ENCODE results near the gene CRYGD.

CRYGD gene

GRCh38 chr2:208096080-208096479, 28.2 kb downstream of the CRYGD start:
- H3K9ac ChIP-seq (ENCODE audit: low read length) = no peak overlapping the region
- H3K4me1 ChIP-seq (ENCODE audit: control insufficient read depth, insufficient read depth, low read depth, low read length) = no peaks in the 10 kb centered on the region
- peaks cover 0 to 31% of the 10 kb centered on the region in 2 experiments for H3K27me3 ChIP-seq (ENCODE audit: control insufficient read depth in 1 of 2, insufficient read depth in 1 of 2, low read length in 2 of 2)
- no peak overlapping the region for H2BK12ac ChIP-seq (ENCODE audit: low read length in 2 of 2)
- H3K18ac ChIP-seq (ENCODE audit: low read depth in 1 of 2, low read length in 2 of 2) = no peak overlapping the region
- no peak overlapping the region for H3K27ac ChIP-seq (ENCODE audit: low read length, poor library complexity, severe bottlenecking)
- H2BK15ac ChIP-seq (ENCODE audit: low read depth, poor library complexity, severe bottlenecking) = no peak overlapping the region
- H3K14ac ChIP-seq (ENCODE audit: low read length in 2 of 2) = no peak overlapping the region
- no peak overlapping the region for H4K8ac ChIP-seq (ENCODE audit: low read length)
- H3K4ac ChIP-seq (ENCODE audit: low read depth in 1 of 2, low read length in 2 of 2) = no peak overlapping the region
- H3K9me3 ChIP-seq (ENCODE audit: control insufficient read depth, low read length) = no peaks in the 10 kb centered on the region
- H2AK5ac ChIP-seq (ENCODE audit: low read length, severe bottlenecking) = no peak overlapping the region
- H3K4me2 ChIP-seq (ENCODE audit: low read length, poor library complexity, severe bottlenecking) = no peak overlapping the region
- H4K91ac ChIP-seq (ENCODE audit: low read length) = no peak overlapping the region
- no peaks in the 10 kb centered on the region for H3K79me1 ChIP-seq (replicated peaks; ENCODE audit: low read length, poor library complexity, severe bottlenecking)
- H3K4me3 ChIP-seq (ENCODE audit: insufficient read depth in 1 of 2, low read depth in 1 of 2, low read length in 2 of 2) = no peak overlapping the region
- H2AFZ ChIP-seq (ENCODE audit: low read depth, low read length) = no peak overlapping the region
- no peak overlapping the region for H2BK5ac ChIP-seq (ENCODE audit: low read depth, low read length, poor library complexity, severe bottlenecking)
- DNase-seq = no peak
- no peak overlapping the region for H2BK120ac ChIP-seq (ENCODE audit: low read depth, low read length)
- no peak overlapping the region for H3K23ac ChIP-seq (ENCODE audit: low read length in 2 of 2)
- WGBS = 87% methylated on average over 3 of the region's 3 CpGs
- H3K36me3 ChIP-seq (ENCODE audit: control insufficient read depth in 1 of 2, insufficient read depth in 2 of 2, low read depth in 1 of 2, low read length in 2 of 2) = no peaks in the 10 kb centered on the region

DNA sequence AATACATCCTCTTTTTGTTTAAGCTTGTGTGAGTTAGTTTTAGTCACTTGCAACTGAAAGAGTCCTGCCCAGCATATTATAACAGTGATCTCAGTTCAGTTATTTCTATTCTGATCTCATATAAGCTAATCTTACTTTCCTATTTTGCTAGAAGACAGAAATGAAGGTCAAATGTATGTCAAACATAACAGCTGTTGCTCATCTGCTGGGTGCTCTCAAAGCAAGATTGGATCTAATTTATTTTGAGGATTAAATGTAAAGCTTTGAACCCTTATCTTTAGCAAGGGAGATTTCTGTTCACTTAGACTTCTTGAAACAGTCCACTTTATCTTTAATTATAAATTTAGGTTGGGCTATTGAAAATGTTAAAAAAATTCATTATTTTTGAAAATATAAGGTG, 31.2 kb downstream of the CRYGD start:
- no peak overlapping the region for H2BK12ac ChIP-seq (ENCODE audit: low read length in 2 of 2)

GRCh38 chr2:208092093-208092832, 32.1 kb downstream of the CRYGD start:
- Histone ChIP-seq H3K4ac (ENCODE audit: low read depth in 1 of 2, low read length in 2 of 2) (no peak overlapping the region), H3K4me3 (ENCODE audit: insufficient read depth in 1 of 2, low read depth in 1 of 2, low read length in 2 of 2) (no peak overlapping the region), H2AFZ (ENCODE audit: low read depth, low read length) (no peak overlapping the region), H3K36me3 (ENCODE audit: control insufficient read depth in 1 of 2, insufficient read depth in 2 of 2, low read depth in 1 of 2, low read length in 2 of 2) (no peaks in the 10 kb centered on the region), H2BK15ac (ENCODE audit: low read depth, poor library complexity, severe bottlenecking) (no peak overlapping the region), H3K27me3 (ENCODE audit: control insufficient read depth in 1 of 2, insufficient read depth in 1 of 2, low read length in 2 of 2) (peaks cover 0 to 25% of the 10 kb centered on the region in 2 experiments), H2BK120ac (ENCODE audit: low read depth, low read length) (no peak overlapping the region), H4K91ac (ENCODE audit: low read length) (no peak overlapping the region), H3K4me2 (ENCODE audit: low read length, poor library complexity, severe bottlenecking) (no peak overlapping the region), H3K23ac (ENCODE audit: low read length in 2 of 2) (no peak overlapping the region), H3K9me3 (ENCODE audit: control insufficient read depth, low read length) (no peaks in the 10 kb centered on the region), H2AK5ac (ENCODE audit: low read length, severe bottlenecking) (no peak overlapping the region), H3K4me1 (ENCODE audit: control insufficient read depth, insufficient read depth, low read depth, low read length) (no peaks in the 10 kb centered on the region), H3K27ac (ENCODE audit: low read length, poor library complexity, severe bottlenecking) (no peak overlapping the region), H3K79me1 (replicated peaks; ENCODE audit: low read length, poor library complexity, severe bottlenecking) (no peaks in the 10 kb centered on the region), H2BK5ac (ENCODE audit: low read depth, low read length, poor library complexity, severe bottlenecking) (no peak overlapping the region), H3K14ac (ENCODE audit: low read length in 2 of 2) (no peak overlapping the region), H3K18ac (ENCODE audit: low read depth in 1 of 2, low read length in 2 of 2) (no peak overlapping the region), H2BK12ac (ENCODE audit: low read length in 2 of 2) (no peak overlapping the region), H4K8ac (ENCODE audit: low read length) (no peak overlapping the region), H3K9ac (ENCODE audit: low read length) (no peak overlapping the region)
- DNase-seq = no peak
- 94% methylated on average over 1 of the region's 1 CpG for WGBS

More for the DNA sequence above, 31.2 kb downstream of the CRYGD start:
- H2BK15ac ChIP-seq (ENCODE audit: low read depth, poor library complexity, severe bottlenecking) = no peak overlapping the region
- H2AK5ac ChIP-seq (ENCODE audit: low read length, severe bottlenecking) = no peak overlapping the region
- H2BK5ac ChIP-seq (ENCODE audit: low read depth, low read length, poor library complexity, severe bottlenecking) = no peak overlapping the region
- H2AFZ ChIP-seq (ENCODE audit: low read depth, low read length) = no peak overlapping the region
- H3K36me3 ChIP-seq (ENCODE audit: control insufficient read depth in 1 of 2, insufficient read depth in 2 of 2, low read depth in 1 of 2, low read length in 2 of 2) = no peaks in the 10 kb centered on the region
- H3K23ac ChIP-seq (ENCODE audit: low read length in 2 of 2) = no peak overlapping the region
- H3K9me3 ChIP-seq (ENCODE audit: control insufficient read depth, low read length) = no peaks in the 10 kb centered on the region
- H3K9ac ChIP-seq (ENCODE audit: low read length) = no peak overlapping the region
- H3K4ac ChIP-seq (ENCODE audit: low read depth in 1 of 2, low read length in 2 of 2) = no peak overlapping the region
- H3K4me3 ChIP-seq (ENCODE audit: insufficient read depth in 1 of 2, low read depth in 1 of 2, low read length in 2 of 2) = no peak overlapping the region
- H3K27me3 ChIP-seq (ENCODE audit: control insufficient read depth in 1 of 2, insufficient read depth in 1 of 2, low read length in 2 of 2) = peaks cover 0 to 29% of the 10 kb centered on the region in 2 experiments
- no peaks in the 10 kb centered on the region for H3K79me1 ChIP-seq (replicated peaks; ENCODE audit: low read length, poor library complexity, severe bottlenecking)
- H3K14ac ChIP-seq (ENCODE audit: low read length in 2 of 2) = no peak overlapping the region
- H4K8ac ChIP-seq (ENCODE audit: low read length) = no peak overlapping the region
- H3K4me1 ChIP-seq (ENCODE audit: control insufficient read depth, insufficient read depth, low read depth, low read length) = no peaks in the 10 kb centered on the region
- no peak overlapping the region for H4K91ac ChIP-seq (ENCODE audit: low read length)
- no peak for DNase-seq
- H3K27ac ChIP-seq (ENCODE audit: low read length, poor library complexity, severe bottlenecking) = no peak overlapping the region
- no peak overlapping the region for H3K18ac ChIP-seq (ENCODE audit: low read depth in 1 of 2, low read length in 2 of 2)
- H3K4me2 ChIP-seq (ENCODE audit: low read length, poor library complexity, severe bottlenecking) = no peak overlapping the region
- no peak overlapping the region for H2BK120ac ChIP-seq (ENCODE audit: low read depth, low read length)

GRCh38 chr2:208090420-208090819, 33.9 kb downstream of the CRYGD start:
- Histone ChIP-seq H2AFZ (ENCODE audit: low read depth, low read length) (no peak overlapping the region), H3K23ac (ENCODE audit: low read length in 2 of 2) (no peak overlapping the region), H2BK120ac (ENCODE audit: low read depth, low read length) (no peak overlapping the region), H3K9ac (ENCODE audit: low read length) (no peak overlapping the region), H2AK5ac (ENCODE audit: low read length, severe bottlenecking) (no peak overlapping the region), H3K14ac (ENCODE audit: low read length in 2 of 2) (no peak overlapping the region), H3K27me3 (ENCODE audit: control insufficient read depth in 1 of 2, insufficient read depth in 1 of 2, low read length in 2 of 2) (peaks cover 4 to 21% of the 10 kb centered on the region in 2 experiments), H3K4me3 (ENCODE audit: insufficient read depth in 1 of 2, low read depth in 1 of 2, low read length in 2 of 2) (no peak overlapping the region), H3K27ac (ENCODE audit: low read length, poor library complexity, severe bottlenecking) (no peak overlapping the region), H3K9me3 (ENCODE audit: control insufficient read depth, low read length) (no peaks in the 10 kb centered on the region), H4K8ac (ENCODE audit: low read length) (no peak overlapping the region), H3K79me1 (replicated peaks; ENCODE audit: low read length, poor library complexity, severe bottlenecking) (no peaks in the 10 kb centered on the region), H3K4ac (ENCODE audit: low read depth in 1 of 2, low read length in 2 of 2) (no peak overlapping the region), H3K18ac (ENCODE audit: low read depth in 1 of 2, low read length in 2 of 2) (no peak overlapping the region), H2BK12ac (ENCODE audit: low read length in 2 of 2) (no peak overlapping the region), H3K36me3 (ENCODE audit: control insufficient read depth in 1 of 2, insufficient read depth in 2 of 2, low read depth in 1 of 2, low read length in 2 of 2) (no peaks in the 10 kb centered on the region), H2BK5ac (ENCODE audit: low read depth, low read length, poor library complexity, severe bottlenecking) (no peak overlapping the region), H4K91ac (ENCODE audit: low read length) (no peak overlapping the region), H2BK15ac (ENCODE audit: low read depth, poor library complexity, severe bottlenecking) (no peak overlapping the region), H3K4me2 (ENCODE audit: low read length, poor library complexity, severe bottlenecking) (no peak overlapping the region), H3K4me1 (ENCODE audit: control insufficient read depth, insufficient read depth, low read depth, low read length) (no peaks in the 10 kb centered on the region)
- no peak for DNase-seq

Data from mesenchymal stem cell (in vitro differentiated cells and primary cell).